ENCODE results near the gene CAPNS2.

Gene CAPNS2

GRCh38 chr16:55576384-55576783 is 9.9 kb downstream of the CAPNS2 start:
- no peaks in the 10 kb centered on the region for H3K79me2 ChIP-seq (ENCODE audit: insufficient read depth, low read length)
- no peak for TF ChIP-seq CTCF (IDR thresholded peaks at IDR 0.05; ENCODE audit: insufficient read depth, low read length, poor library complexity, severe bottlenecking)
- no peak for TF ChIP-seq EZH2phosphoT487 (conservative IDR thresholded peaks at IDR 0.05; ENCODE audit: low read length)
- no peak overlapping the region for H3K27ac ChIP-seq (ENCODE audit: low read depth, low read length)

GRCh38 chr16:55577887-55578286 is 11.4 kb downstream of the CAPNS2 start:
- no peak overlapping the region for H2AFZ ChIP-seq (ENCODE audit: low read depth, low read length, severe bottlenecking)
- no peak overlapping the region for H3K9ac ChIP-seq (ENCODE audit: low read length)
- H3K9me3 ChIP-seq (ENCODE audit: insufficient read depth, low read length): no peaks in the 10 kb centered on the region
- H3F3A ChIP-seq (ENCODE audit: insufficient read depth): no peaks in the 10 kb centered on the region
- no peak overlapping the region for H3K4me3 ChIP-seq (ENCODE audit: insufficient read depth, low read length, poor library complexity, severe bottlenecking)
- H3K27ac ChIP-seq (ENCODE audit: low read depth, low read length): no peak overlapping the region
- TF ChIP-seq CTCF (IDR thresholded peaks at IDR 0.05; ENCODE audit: insufficient read depth, low read length, poor library complexity, severe bottlenecking): no peak
- TF ChIP-seq EZH2phosphoT487 (conservative IDR thresholded peaks at IDR 0.05; ENCODE audit: low read length): no peak
- no peaks in the 10 kb centered on the region for H3K9me2 ChIP-seq (replicated peaks; ENCODE audit: insufficient read depth, low read length)
- H4K20me1 ChIP-seq (ENCODE audit: low read depth, low read length): no peaks in the 10 kb centered on the region
- no peaks in the 10 kb centered on the region for H3K36me3 ChIP-seq (ENCODE audit: low read length)
- H3K4me2 ChIP-seq (ENCODE audit: low read depth, low read length, poor library complexity, severe bottlenecking): no peak overlapping the region
- no peaks in the 10 kb centered on the region for H3K27me3 ChIP-seq (ENCODE audit: low read length)
- H3K79me2 ChIP-seq (ENCODE audit: insufficient read depth, low read length): no peaks in the 10 kb centered on the region

More at GRCh38 chr16:55576384-55576783, 9.9 kb downstream of the CAPNS2 start:
- Histone ChIP-seq H3K36me3 (ENCODE audit: low read length) (no peaks in the 10 kb centered on the region), H3K9me3 (ENCODE audit: insufficient read depth, low read length) (no peaks in the 10 kb centered on the region), H3F3A (ENCODE audit: insufficient read depth) (no peaks in the 10 kb centered on the region), H3K27me3 (ENCODE audit: low read length) (no peaks in the 10 kb centered on the region), H3K4me3 (ENCODE audit: insufficient read depth, low read length, poor library complexity, severe bottlenecking) (no peak overlapping the region), H4K20me1 (ENCODE audit: low read depth, low read length) (no peaks in the 10 kb centered on the region), H2AFZ (ENCODE audit: low read depth, low read length, severe bottlenecking) (no peak overlapping the region), H3K4me2 (ENCODE audit: low read depth, low read length, poor library complexity, severe bottlenecking) (no peak overlapping the region), H3K9ac (ENCODE audit: low read length) (no peak overlapping the region), H3K9me2 (replicated peaks; ENCODE audit: insufficient read depth, low read length) (no peaks in the 10 kb centered on the region)

- no peak overlapping the region for H3K27ac ChIP-seq (ENCODE audit: low read depth, low read length)
- H3K36me3 ChIP-seq (ENCODE audit: low read length): no peaks in the 10 kb centered on the region
- H3F3A ChIP-seq (ENCODE audit: insufficient read depth): no peaks in the 10 kb centered on the region
- H3K79me2 ChIP-seq (ENCODE audit: insufficient read depth, low read length): no peaks in the 10 kb centered on the region
- H3K9ac ChIP-seq (ENCODE audit: low read length): no peak overlapping the region
- no peak overlapping the region for H3K4me2 ChIP-seq (ENCODE audit: low read depth, low read length, poor library complexity, severe bottlenecking)
- no peaks in the 10 kb centered on the region for H4K20me1 ChIP-seq (ENCODE audit: low read depth, low read length)
- no peak overlapping the region for H2AFZ ChIP-seq (ENCODE audit: low read depth, low read length, severe bottlenecking)
- TF ChIP-seq EZH2phosphoT487 (conservative IDR thresholded peaks at IDR 0.05; ENCODE audit: low read length): no peak
- TF ChIP-seq CTCF (IDR thresholded peaks at IDR 0.05; ENCODE audit: insufficient read depth, low read length, poor library complexity, severe bottlenecking): no peak
- no peaks in the 10 kb centered on the region for H3K9me2 ChIP-seq (replicated peaks; ENCODE audit: insufficient read depth, low read length)
- H3K4me3 ChIP-seq (ENCODE audit: insufficient read depth, low read length, poor library complexity, severe bottlenecking): no peak overlapping the region
- no peaks in the 10 kb centered on the region for H3K9me3 ChIP-seq (ENCODE audit: insufficient read depth, low read length)
- H3K27me3 ChIP-seq (ENCODE audit: low read length): no peaks in the 10 kb centered on the region
These were observed 19.1 kb downstream of the CAPNS2 start for GRCh38 chr16:55585631-55586030.
